Vagina (tissue), 2 donors: ENCODE results near the gene CTNNBL1. TPM values are rescaled to one million over a fixed set of nuclear protein-coding genes. Genes with fewer than 3 reads are reported as not detected.

Experiments used
- DNase-seq, 2 donors: peaks; one replicate each; pipeline ENCODE4 v3.0.0-alpha.2; 2017; ENCODE audit errors: extremely low spot score in 2 of 2
- H3K27ac ChIP-seq: fragments of 200-600 bp; sonication (generic); one replicate; pipeline ENCODE4 v1.5.1; 2019
- H3K27me3 ChIP-seq: fragments of 200-600 bp; sonication (generic); one replicate; pipeline ENCODE4 v1.5.1; 2019
- H3K36me3 ChIP-seq, 2 donors: fragments of 200-600 bp; sonication (generic); one replicate each; pipeline ENCODE4 v1.5.1; 2017 to 2019
- H3K4me1 ChIP-seq: fragments of 200-600 bp; sonication (generic); one replicate; pipeline ENCODE4 v1.5.1; 2019
- H3K4me3 ChIP-seq, 2 donors: fragments of 200-600 bp; sonication (generic); 1 replicate in 1 of 2; 2 replicates in 1 of 2; pipeline ENCODE4 v1.5.1; 2016 to 2019
- H3K9me3 ChIP-seq: fragments of 200-600 bp; sonication (generic); one replicate; pipeline ENCODE4 v1.5.1; 2019
- POLR2A ChIP-seq, 2 donors: fragments of 450-650 bp; IDR thresholded peaks; one replicate each; pipeline ENCODE4 v1.6.1; 2017; ENCODE audit warnings: antibody characterized with exemption in 2 of 2, mild to moderate bottlenecking in 2 of 2, moderate library complexity in 2 of 2
- POLR2AphosphoS5 ChIP-seq, 2 donors: sonication (generic); formaldehyde crosslinking; IDR thresholded peaks; one replicate each; pipeline ENCODE4 v1.9.0; 2017; ENCODE audit warnings: antibody characterized with exemption in 2 of 2, mild to moderate bottlenecking in 2 of 2, low read depth in 1 of 2; ENCODE audit not compliant: insufficient read depth in 1 of 2
- intact Hi-C: fragments of 100-400 bp; cut with DNase I; formaldehyde crosslinking; loops from one replicate; pipeline ENCODE4 v1.15.1; 2023
- total RNA-seq: library from RNA; depleted of rRNA; stranded (reverse); fragments of >200 nt; gene quantifications from one replicate; pipeline ENCODE4 v1.2.3, GENCODE V29; 2016
- TF ChIP-seq, protein P1 (sequence below), 3 experiments: fragments of 450-650 bp in 2 of 3; fragments of 200-600 bp in 1 of 3; sonication (generic) in 1 of 3; IDR thresholded peaks; one replicate each; pipeline ENCODE4 v1.5.1; 2017 to 2019; ENCODE audit warnings: antibody characterized with exemption in 3 of 3, mild to moderate bottlenecking in 2 of 3, moderate library complexity in 2 of 3

The CTNNBL1 gene
- total RNA-seq, 1 donor from 2014 or later = 40.3 TPM

GRCh38 chr20:37706298-37706697 is 12.5 kb downstream of the CTNNBL1 start:
- Histone ChIP-seq H3K9me3 (no peaks in the 10 kb centered on the region), H3K27ac (no peak overlapping the region), H3K27me3 (no peaks in the 10 kb centered on the region), H3K4me3 (no peak overlapping the region), H3K4me1 (no peaks in the 10 kb centered on the region), H3K36me3 (no peaks in the 10 kb centered on the region)
- intact Hi-C loops = no loop called here
- TF ChIP-seq, protein P1, sequence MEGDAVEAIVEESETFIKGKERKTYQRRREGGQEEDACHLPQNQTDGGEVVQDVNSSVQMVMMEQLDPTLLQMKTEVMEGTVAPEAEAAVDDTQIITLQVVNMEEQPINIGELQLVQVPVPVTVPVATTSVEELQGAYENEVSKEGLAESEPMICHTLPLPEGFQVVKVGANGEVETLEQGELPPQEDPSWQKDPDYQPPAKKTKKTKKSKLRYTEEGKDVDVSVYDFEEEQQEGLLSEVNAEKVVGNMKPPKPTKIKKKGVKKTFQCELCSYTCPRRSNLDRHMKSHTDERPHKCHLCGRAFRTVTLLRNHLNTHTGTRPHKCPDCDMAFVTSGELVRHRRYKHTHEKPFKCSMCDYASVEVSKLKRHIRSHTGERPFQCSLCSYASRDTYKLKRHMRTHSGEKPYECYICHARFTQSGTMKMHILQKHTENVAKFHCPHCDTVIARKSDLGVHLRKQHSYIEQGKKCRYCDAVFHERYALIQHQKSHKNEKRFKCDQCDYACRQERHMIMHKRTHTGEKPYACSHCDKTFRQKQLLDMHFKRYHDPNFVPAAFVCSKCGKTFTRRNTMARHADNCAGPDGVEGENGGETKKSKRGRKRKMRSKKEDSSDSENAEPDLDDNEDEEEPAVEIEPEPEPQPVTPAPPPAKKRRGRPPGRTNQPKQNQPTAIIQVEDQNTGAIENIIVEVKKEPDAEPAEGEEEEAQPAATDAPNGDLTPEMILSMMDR (IDR thresholded peaks at IDR 0.05) = no peak
- TF ChIP-seq POLR2A (IDR thresholded peaks at IDR 0.05) (no peak), POLR2AphosphoS5 (IDR thresholded peaks at IDR 0.05; ENCODE audit: insufficient read depth in 1 of 2, low read depth in 1 of 2) (no peak)
- DNase-seq = no peak

DNA sequence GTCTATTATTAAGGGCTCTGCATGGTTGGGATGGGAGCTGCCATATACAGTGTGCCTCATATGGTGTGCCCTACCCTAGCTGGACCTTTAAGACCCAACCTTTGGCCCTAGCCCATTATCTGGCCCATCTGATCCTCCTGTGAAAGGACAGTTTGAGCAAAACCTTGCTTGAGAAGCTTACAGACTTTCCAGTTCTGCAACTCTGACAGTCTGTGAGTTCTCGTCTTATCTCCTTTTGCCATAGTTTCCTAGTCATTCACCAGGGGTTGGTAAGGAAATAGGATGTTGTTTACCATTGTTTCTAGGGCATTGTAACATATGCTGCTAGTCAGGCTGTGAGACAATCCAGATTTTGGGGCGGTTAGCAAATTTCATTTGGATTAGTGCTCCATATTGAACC is 17.2 kb downstream of the CTNNBL1 start:
- H3K27ac ChIP-seq = no peak overlapping the region
- no peak for DNase-seq
- intact Hi-C loops = no loop called here
- no peak overlapping the region for H3K4me3 ChIP-seq
- no peak for TF ChIP-seq POLR2A (IDR thresholded peaks at IDR 0.05)
- TF ChIP-seq, protein P1 (IDR thresholded peaks at IDR 0.05) = no peak
- no peak for TF ChIP-seq POLR2AphosphoS5 (IDR thresholded peaks at IDR 0.05; ENCODE audit: insufficient read depth in 1 of 2, low read depth in 1 of 2)
- no peaks in the 10 kb centered on the region for H3K27me3 ChIP-seq
- H3K36me3 ChIP-seq = no peaks in the 10 kb centered on the region
- no peaks in the 10 kb centered on the region for H3K4me1 ChIP-seq
- H3K9me3 ChIP-seq = no peaks in the 10 kb centered on the region

- H3K36me3 ChIP-seq = no peaks in the 10 kb centered on the region
- intact Hi-C loops = no loop called here
- no peak overlapping the region for H3K27ac ChIP-seq
- no peaks in the 10 kb centered on the region for H3K27me3 ChIP-seq
- H3K4me3 ChIP-seq = no peak overlapping the region
- no peak for DNase-seq
- H3K9me3 ChIP-seq = no peaks in the 10 kb centered on the region
- TF ChIP-seq POLR2AphosphoS5 (IDR thresholded peaks at IDR 0.05; ENCODE audit: insufficient read depth in 1 of 2, low read depth in 1 of 2) = no peak
- TF ChIP-seq, protein P1 (IDR thresholded peaks at IDR 0.05) = no peak
- no peak for TF ChIP-seq POLR2A (IDR thresholded peaks at IDR 0.05)
- no peaks in the 10 kb centered on the region for H3K4me1 ChIP-seq
Observed at GRCh38 chr20:37711994-37712964, 18.4 kb downstream of the CTNNBL1 start.

GRCh38 chr20:37713396-37713795 is 19.6 kb downstream of the CTNNBL1 start:
- Histone ChIP-seq H3K27me3 (no peaks in the 10 kb centered on the region), H3K27ac (no peak overlapping the region), H3K4me1 (no peaks in the 10 kb centered on the region), H3K4me3 (no peak overlapping the region), H3K9me3 (no peaks in the 10 kb centered on the region), H3K36me3 (no peaks in the 10 kb centered on the region)
- TF ChIP-seq, protein P1 (IDR thresholded peaks at IDR 0.05) = no peak
- TF ChIP-seq POLR2AphosphoS5 (IDR thresholded peaks at IDR 0.05; ENCODE audit: insufficient read depth in 1 of 2, low read depth in 1 of 2) = no peak
- no peak for DNase-seq
- intact Hi-C loops = no loop called here
